NCI-H146 (cell line): ENCODE results near the gene CDKN3.
"Not testable (repeated sequence)": the region's sequence is repeated elsewhere in the genome, so short reads cannot be mapped to it uniquely, and the experiment has no call there.

Experiments used
- DNase-seq: peaks from one replicate; lab custom pipeline; 2025; lab: John Stamatoyannopoulos, UW

The CDKN3 gene

GRCh38 chr14:54456820-54457608 lies 60.2 kb downstream of the CDKN3 start:
- not testable (repeated sequence) for DNase-seq

DNA sequence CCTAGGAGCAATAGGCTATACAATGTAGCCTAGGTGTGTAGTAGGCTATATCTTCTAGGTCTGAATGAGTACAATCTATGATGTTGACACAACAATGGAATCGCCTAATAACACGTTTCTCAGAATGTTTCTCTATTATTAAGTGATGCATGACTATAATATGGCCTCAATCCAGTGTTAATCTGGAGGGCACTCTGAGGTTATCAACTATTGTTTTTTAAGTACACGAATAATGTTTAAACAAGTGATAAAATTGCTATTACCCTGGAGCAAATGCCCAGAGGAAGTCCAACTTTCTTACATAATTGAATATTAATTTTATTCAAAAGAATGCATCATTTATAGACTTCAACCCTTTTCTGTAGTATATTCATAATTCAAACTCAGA lies 60.8 kb downstream of the CDKN3 start:
- peak; percentile 22 for DNase-seq

GRCh38 chr14:54458536-54458935 lies 61.7 kb downstream of the CDKN3 start:
- not testable (repeated sequence) for DNase-seq

DNA sequence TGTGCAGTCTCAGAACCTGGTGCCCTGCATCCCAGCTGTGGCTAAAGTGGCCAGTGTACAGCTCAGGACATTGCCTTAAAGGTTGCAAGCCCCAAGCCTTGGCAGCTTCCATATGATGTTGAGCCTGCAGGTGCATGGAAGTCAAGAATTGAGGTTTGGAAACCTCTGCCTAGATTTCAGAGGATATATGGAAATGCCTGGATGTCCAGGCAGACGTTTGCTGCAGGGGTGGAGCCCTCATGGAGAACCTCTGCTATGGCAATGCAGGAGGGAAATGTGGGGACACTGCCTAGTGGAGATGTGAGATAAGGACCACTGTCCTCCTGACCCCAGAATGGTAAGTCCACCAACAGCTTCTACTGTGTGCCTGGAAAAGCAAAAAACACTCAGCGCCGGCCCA lies 62.3 kb downstream of the CDKN3 start:
- DNase-seq = no peak

DNA sequence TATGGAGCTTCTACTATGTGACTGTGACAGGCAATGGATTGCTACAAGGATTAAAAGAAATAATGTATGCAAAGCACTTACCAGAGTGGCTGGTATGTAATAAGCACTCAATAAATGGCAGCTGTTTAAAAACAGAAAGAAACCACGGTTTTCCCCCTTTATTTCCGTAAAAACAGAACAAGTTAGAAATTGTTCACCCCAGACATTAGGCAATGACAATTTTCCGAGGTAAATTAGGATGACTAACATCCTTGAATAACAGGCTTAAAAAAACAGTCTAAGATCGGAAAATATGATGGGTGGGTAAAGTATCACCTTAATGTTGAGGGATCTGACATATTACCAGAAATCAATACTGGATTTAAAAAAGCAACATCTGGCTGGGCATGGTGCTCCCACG lies 65.2 kb downstream of the CDKN3 start:
- no peak for DNase-seq

- DNase-seq = no peak
These were observed 68.8 kb downstream of the CDKN3 start for GRCh38 chr14:54465654-54466053.

GRCh38 chr14:54467280-54467679 lies 70.5 kb downstream of the CDKN3 start:
- DNase-seq = no peak
